Right cardiac atrium (tissue), 5 donors: Measurements from ENCODE around the gene PSEN2. TPM values are rescaled to one million over a fixed set of nuclear protein-coding genes. Genes with fewer than 3 reads are reported as not detected.

Experiments used
- ATAC-seq, 2 donors: fragments of 200-7000 bp; cut with Tn5 transposase; one replicate each; pipeline versions ENCODE4 v1.8.0 to v1.9.1; 2020; ENCODE audit warnings: moderate library complexity in 2 of 2, mild to moderate bottlenecking in 1 of 2
- DNase-seq, 3 donors: peaks; one replicate each; pipeline ENCODE4 v3.0.0-alpha.2; 2020
- H3K27ac ChIP-seq: one replicate; pipeline ENCODE4 v1.5.1; 2013; ENCODE audit warnings: mild to moderate bottlenecking, low read length, control low read depth, moderate library complexity
- H3K27me3 ChIP-seq: one replicate; pipeline ENCODE4 v1.6.1; 2013; ENCODE audit not compliant: control insufficient read depth, insufficient read depth
- H3K4me1 ChIP-seq: one replicate; pipeline ENCODE4 v1.6.1; 2013; ENCODE audit warnings: low read length; ENCODE audit not compliant: control insufficient read depth, insufficient read depth
- H3K4me3 ChIP-seq: one replicate; pipeline ENCODE4 v1.5.1; 2013; ENCODE audit warnings: low read length, control low read depth
- H3K9me3 ChIP-seq: one replicate; pipeline ENCODE4 v1.6.1; 2013; ENCODE audit warnings: low read length; ENCODE audit not compliant: control insufficient read depth
- WGBS: extraction: QIAGEN DNeasy Blood & Tissue Kit; methylation state at CpG from one replicate; pipeline ENCODE4 v1.1.7; 2013; 5-methylcytosine and 5-hydroxymethylcytosine counted together
- intact Hi-C, 4 donors: fragments of 100-400 bp; cut with DNase I; formaldehyde crosslinking; loops; one replicate each; pipeline versions ENCODE4 v1.11.0 to v1.14.0; 2022 to 2023
- polyA plus RNA-seq: library from polyadenylated mRNA; stranded (reverse); fragments of 200-250 nt; gene quantifications from one replicate; pipeline ENCODE4 v1.2.3, GENCODE V29; 2013
- total RNA-seq, 4 donors: library from RNA; stranded (reverse); fragmentation: NEBNext Ultra II Directional; extraction: Animal tissue kit (Norgen Biotek cat#: 25700); gene quantifications; one replicate each; pipeline ENCODE4 v1.2.1, GENCODE V29; 2021
- donor health status: healthy with polysubstance abuse.
- donor health status: DM: no; HTN: yes; CAD: no.
- donor health status: DM: no; HTN: no; CAD: no.
- donor health status: DM: no; HTN: yes; CAD: no; lungs with severe emphysema.
- donor health status: DM: yes; HTN: yes; CAD: no.

The PSEN2 gene
- total and polyA plus RNA-seq, 5 donors, result 15.4 to 25.8 (median 17.9) TPM

DNA sequence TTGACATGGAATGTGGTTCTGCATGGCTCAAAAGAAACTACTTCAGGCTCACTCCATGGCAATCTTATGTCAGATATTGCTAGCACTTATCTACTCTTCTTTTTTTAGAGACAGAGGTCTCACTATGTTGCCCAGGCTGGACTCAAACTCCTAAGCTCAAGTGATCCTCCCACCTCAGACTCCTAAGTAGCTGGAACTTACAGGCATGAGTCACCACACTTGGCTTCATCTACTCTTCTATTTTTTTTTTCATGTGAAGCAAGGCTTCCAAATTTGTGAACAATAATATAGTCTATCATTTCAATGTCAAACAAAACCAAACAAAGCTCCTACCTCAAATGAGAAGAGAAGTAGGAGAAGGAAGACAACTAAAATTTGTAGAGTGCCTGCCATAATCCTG is 7.5 kb upstream of the PSEN2 start:
- intact Hi-C loops, result no loop called here
- Histone ChIP-seq H3K27ac (no peak overlapping the region), H3K9me3 (no peaks in the 10 kb centered on the region), H3K4me3 (no peak overlapping the region), H3K4me1 (no peaks in the 10 kb centered on the region), H3K27me3 (no peaks in the 10 kb centered on the region)
- no peak for ATAC-seq
- no peak for DNase-seq

GRCh38 chr1:226863446-226863845 is 7.0 kb upstream of the PSEN2 start:
- intact Hi-C loops, result no loop called here
- Histone ChIP-seq H3K4me3 (no peak overlapping the region), H3K27ac (no peak overlapping the region), H3K27me3 (no peaks in the 10 kb centered on the region), H3K9me3 (no peaks in the 10 kb centered on the region), H3K4me1 (no peaks in the 10 kb centered on the region)
- ATAC-seq, result no peak
- DNase-seq, result no peak
- 61% methylated on average over 5 of the region's 5 CpGs for WGBS

- Histone ChIP-seq H3K4me1 (no peaks in the 10 kb centered on the region), H3K4me3 (no peak overlapping the region), H3K27ac (no peak overlapping the region), H3K27me3 (no peaks in the 10 kb centered on the region), H3K9me3 (no peaks in the 10 kb centered on the region)
- ATAC-seq (no peak), DNase-seq (no peak)
- intact Hi-C loops, result no loop called here
- WGBS, result 88% methylated on average over 4 of the region's 4 CpGs
These were observed 6.1 kb upstream of the PSEN2 start for GRCh38 chr1:226864311-226864710.

DNA sequence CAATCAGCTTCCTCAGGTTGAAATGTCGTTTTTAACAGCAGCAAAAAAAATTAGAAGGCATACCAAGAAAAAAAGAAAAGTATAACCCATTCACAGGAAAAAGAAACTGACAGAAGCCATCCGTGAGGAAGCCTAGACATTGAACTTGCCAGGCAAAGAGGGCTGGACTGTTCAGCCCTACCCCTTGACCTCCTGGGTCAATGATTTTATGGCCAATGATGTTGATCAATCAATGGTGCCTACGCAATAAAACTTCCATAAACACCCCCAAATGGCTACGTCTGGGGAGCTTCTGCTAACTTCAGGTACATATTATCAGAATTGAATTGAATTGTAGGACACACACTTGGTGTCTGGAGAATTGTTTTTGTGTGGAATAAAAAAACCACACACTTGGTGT is 4.8 kb upstream of the PSEN2 start:
- intact Hi-C loops, result no loop called here
- ATAC-seq (no peak), DNase-seq (no peak)
- 75% methylated on average over 4 of the region's 4 CpGs for WGBS
- Histone ChIP-seq H3K4me1 (no peaks in the 10 kb centered on the region), H3K27me3 (no peaks in the 10 kb centered on the region), H3K27ac (no peak overlapping the region), H3K4me3 (no peak overlapping the region), H3K9me3 (no peaks in the 10 kb centered on the region)

GRCh38 chr1:226867461-226868054 is 2.9 kb upstream of the PSEN2 start:
- Histone ChIP-seq H3K27ac (no peak overlapping the region), H3K9me3 (no peaks in the 10 kb centered on the region), H3K4me1 (peaks cover 7% of the 10 kb centered on the region), H3K4me3 (no peak overlapping the region), H3K27me3 (no peaks in the 10 kb centered on the region)
- ATAC-seq (no peak), DNase-seq (no peak)
- intact Hi-C loops, result no loop called here
- 81% methylated on average over 6 of the region's 6 CpGs for WGBS

- peaks cover 7% of the 10 kb centered on the region for H3K4me1 ChIP-seq
These were observed 1.7 kb upstream of the PSEN2 start for GRCh38 chr1:226868726-226869125.

DNA sequence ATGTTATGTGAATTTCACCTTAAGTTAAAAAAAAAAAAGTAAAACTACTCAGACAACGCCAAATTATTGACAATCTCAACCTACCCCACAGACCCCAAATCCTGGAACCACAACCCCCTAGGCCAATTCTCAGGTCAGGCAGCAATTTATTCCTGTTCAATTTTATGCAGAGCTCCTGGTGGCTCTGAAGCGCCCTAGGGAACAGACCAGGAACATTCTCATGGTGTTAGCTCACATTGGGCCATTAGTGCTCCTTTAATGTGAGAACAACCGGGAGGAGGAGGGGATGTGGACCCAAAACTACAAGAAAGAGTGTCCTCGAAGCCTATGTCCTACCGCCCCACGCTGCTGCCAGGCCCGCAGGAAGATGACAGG is 403 bp upstream of the PSEN2 start:
- no peak for ATAC-seq
- no peak for DNase-seq
- peak overlapping the region; percentile 67 for H3K4me3 ChIP-seq
- H3K27ac ChIP-seq, result peak overlapping the region; percentile 57
- 21% methylated on average over 7 of the region's 7 CpGs for WGBS
- H3K27me3 ChIP-seq, result no peaks in the 10 kb centered on the region
- intact Hi-C loops, result no loop called here
- peaks cover 7% of the 10 kb centered on the region for H3K4me1 ChIP-seq
- H3K9me3 ChIP-seq, result no peaks in the 10 kb centered on the region

More at GRCh38 chr1:226868726-226869125, 1.7 kb upstream of the PSEN2 start:
- whole genome bisulfite sequencing, result 98% methylated on average over 1 of the region's 1 CpG
- Histone ChIP-seq H3K27ac (no peak overlapping the region), H3K4me3 (no peak overlapping the region), H3K27me3 (no peaks in the 10 kb centered on the region), H3K9me3 (no peaks in the 10 kb centered on the region)
- DNase-seq (no peak), ATAC-seq (no peak)
- intact Hi-C loops, result no loop called here

DNA sequence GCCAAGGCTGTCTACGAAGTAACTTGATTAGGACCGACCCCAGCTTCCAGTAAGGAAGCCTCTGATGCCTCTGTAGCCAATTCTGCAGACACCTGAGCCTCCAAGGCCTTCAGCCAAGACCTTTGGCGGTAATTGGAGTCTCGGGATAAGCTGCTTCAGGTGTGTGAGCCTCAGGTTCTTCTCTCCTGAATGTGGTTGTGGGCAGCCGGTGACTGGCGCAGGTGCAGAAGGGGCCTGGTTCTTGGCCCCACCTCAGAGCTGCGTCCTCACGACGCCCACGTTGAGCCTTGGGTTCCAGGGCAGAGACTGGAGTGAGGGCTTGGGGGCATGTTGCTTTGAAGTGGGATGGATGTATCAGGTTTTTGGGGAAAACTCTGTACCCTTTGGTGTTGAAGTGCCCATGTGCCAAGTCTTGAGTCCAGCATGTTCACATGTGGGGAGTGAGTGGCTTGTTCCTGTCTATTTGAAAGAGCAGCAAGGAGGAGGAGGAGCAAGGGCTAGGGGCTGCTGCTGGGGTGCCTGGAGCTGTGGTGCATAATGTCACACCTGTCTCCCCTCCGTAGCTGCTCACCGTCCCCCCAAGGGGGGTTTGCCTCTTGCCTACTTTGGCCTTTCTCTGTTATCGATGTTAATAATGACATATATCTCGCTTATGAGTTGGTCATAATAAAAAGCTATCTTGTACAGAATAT is 1.4 kb downstream of the PSEN2 start:
- H3K27me3 ChIP-seq, result no peaks in the 10 kb centered on the region
- ATAC-seq, result no peak
- 78% methylated on average over 14 of the region's 14 CpGs for WGBS
- intact Hi-C loops, result no loop called here
- peak in 1 of 3 donors; percentile 31 for DNase-seq
- peaks cover 7% of the 10 kb centered on the region for H3K4me1 ChIP-seq
- no peak overlapping the region for H3K27ac ChIP-seq
- H3K9me3 ChIP-seq, result no peaks in the 10 kb centered on the region
- H3K4me3 ChIP-seq, result no peak overlapping the region

DNA sequence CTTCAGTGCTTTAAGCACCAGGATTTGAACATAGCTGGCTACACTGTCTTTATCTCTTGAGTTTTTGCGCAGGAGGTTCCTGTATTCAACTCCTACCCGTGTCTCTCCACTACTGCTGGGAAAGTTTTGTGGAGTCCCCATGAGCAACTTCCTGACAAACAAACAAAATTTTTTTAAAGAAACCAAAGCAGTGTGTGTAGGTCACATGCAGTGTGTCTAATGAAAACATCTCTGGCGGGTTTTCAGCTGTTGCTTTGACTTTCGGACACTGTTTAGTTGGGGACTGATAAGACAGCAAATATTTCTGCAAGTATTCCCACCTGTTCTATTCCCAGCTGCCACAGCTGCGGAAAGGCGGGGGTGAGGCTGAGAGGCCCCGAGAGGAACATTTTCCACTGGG is 2.0 kb downstream of the PSEN2 start:
- no peak overlapping the region for H3K4me3 ChIP-seq
- WGBS, result 54% methylated on average over 7 of the region's 7 CpGs
- ATAC-seq, result no peak
- no peak overlapping the region for H3K27ac ChIP-seq
- intact Hi-C loops, result no loop called here
- H3K9me3 ChIP-seq, result no peaks in the 10 kb centered on the region
- no peak for DNase-seq
- H3K27me3 ChIP-seq, result no peaks in the 10 kb centered on the region
- peaks cover 7% of the 10 kb centered on the region for H3K4me1 ChIP-seq

DNA sequence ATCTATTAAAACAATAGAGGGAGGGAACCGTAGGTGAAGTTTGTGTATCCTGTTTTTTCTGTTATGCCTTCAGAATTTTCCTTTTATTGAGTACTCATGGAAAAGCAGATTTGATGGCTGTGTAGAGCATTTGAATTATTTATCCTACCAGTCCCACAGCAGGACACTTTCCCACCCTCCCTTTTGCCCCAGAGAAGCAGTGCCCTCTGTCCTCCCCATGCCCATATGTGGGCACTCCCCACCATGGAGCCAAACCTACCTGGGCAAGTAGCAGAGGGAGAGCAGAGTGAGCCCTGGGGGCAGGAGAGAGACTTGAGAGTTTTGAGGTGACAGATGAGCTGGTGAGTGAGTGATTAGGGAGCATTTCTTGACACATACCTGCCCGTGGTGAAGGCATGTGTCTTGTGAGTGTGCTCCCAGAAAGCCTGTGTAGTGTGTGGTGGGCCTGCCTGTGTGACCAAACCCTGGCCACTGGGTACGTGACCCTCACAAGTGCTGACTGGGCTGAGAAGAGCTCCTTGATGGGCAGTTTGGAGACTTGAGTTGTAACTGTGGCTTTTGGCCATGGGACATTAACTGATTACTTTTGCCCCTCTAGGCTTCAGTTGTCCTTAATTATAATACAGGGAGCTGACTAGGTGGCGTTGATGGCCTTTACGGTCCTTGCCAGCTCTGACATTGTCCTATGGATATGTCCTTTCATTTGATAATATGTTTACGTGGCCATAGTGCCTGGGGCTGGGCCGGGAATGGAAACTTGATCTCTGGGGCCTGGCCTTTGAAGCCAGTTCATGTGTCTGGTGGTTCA is 3.6 kb downstream of the PSEN2 start:
- no peaks in the 10 kb centered on the region for H3K9me3 ChIP-seq
- intact Hi-C loops, result no loop called here
- H3K27ac ChIP-seq, result no peak overlapping the region
- no peak overlapping the region for H3K4me3 ChIP-seq
- 72% methylated on average over 7 of the region's 7 CpGs for WGBS
- H3K27me3 ChIP-seq, result no peaks in the 10 kb centered on the region
- ATAC-seq, result no peak
- DNase-seq, result no peak
- peaks cover 7% of the 10 kb centered on the region for H3K4me1 ChIP-seq
